Sigmoid colon (tissue), 3 donors: ENCODE results near the gene GPBAR1.

Source experiments
- CTCF ChIP-seq, 4 experiments: fragments of 450-650 bp in 3 of 4; fragments of 200-600 bp in 1 of 4; IDR thresholded peaks; one replicate each; pipeline ENCODE4 v1.5.1; 2016 to 2019; ENCODE audit warnings: antibody characterized with exemption in 4 of 4, mild to moderate bottlenecking in 3 of 4, moderate library complexity in 2 of 4
- POLR2A ChIP-seq, 2 donors: fragments of 450-650 bp; IDR thresholded peaks; one replicate each; pipeline ENCODE4 v1.6.1; 2016; ENCODE audit warnings: antibody characterized with exemption in 2 of 2, mild to moderate bottlenecking in 2 of 2, moderate library complexity in 2 of 2

DNA sequence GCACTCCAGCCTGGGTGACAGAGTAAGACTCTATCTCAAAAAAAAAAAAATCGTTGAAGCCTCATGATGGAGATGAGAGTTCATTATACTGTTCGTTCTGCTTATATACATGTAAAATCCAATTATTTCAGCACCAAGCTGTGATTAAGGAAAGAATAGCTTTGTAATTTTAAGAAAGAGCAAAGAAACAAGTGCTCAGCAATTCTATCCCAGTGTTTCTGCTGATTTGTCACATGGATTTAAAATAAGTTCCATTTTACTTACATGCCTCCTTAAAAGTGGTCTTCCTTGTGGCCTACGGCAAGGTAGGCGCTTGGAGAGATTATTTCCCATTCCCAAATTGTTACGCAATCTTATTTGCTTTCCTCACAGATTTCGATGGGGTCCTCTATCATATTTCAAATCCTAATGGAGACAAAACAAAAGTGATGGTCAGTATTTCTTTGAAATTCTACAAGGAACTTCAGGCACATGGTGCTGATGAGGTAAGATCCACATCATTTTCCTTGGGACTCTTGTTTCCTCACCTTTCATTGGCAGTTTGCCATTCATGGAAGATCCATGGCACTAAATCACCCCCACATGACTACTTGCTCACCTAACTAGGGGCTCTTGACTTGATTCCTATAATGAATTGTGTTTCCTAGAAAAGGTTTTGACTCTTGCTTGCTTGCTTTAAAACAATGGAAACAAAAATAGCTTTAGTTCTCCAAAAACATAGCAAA, 32.3 kb upstream of the GPBAR1 start:
- TF ChIP-seq CTCF (IDR thresholded peaks at IDR 0.05) (no peak), POLR2A (IDR thresholded peaks at IDR 0.05) (no peak)
